NCI-H1092 (cell line): Measurements from ENCODE around the gene LRRC57.

Experiments used
- DNase-seq: peaks from one replicate; lab custom pipeline; 2025; lab: John Stamatoyannopoulos, UW

Gene LRRC57

DNA sequence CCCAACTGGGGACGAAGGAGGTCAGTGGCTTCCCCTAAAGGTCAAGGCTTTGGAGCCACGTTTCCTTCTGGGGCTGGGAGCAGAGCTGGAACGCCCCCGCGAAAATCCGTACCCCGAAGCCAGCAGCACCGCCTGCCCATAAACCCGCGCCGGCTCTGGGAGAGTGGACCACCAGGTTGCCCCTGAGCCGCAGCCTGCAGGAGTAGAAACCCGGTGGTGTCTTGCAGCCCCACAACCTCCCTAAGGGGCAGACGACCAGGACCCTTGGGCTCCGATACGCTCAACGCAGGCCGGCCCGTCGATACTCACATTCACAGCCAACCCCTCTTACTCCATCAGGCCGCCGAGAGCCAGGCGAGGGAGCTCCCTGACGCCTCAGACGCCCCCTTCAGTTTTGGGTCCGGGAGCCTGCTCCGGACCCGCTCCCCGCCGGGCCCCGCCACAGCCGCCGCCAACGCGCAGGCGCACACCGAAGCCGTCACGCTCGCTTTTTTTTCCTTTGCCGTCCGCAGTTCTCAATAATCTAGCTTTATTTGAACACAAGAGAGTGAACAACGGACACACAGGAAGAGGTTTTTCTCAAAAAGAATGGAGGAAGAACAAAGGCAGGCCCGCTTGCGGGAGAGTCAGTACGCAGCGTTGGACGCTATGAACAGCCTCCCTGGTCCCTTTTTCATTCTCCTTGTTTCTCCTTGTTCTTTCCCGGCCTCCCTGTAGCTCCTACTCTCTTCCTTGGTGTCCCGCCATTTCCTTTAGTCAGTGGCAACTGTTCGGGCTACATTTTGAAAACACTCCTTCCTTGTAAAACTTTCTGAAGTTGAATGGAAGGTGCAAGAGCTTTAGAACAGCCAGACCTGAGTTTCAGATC, 57.7 kb downstream of the LRRC57 start, which contains the start of gene ZNF106:
Gene ZNF106 (minus strand): TSS at position 471 of the 868 bp plus-strand sequence. CDS start 18,852 bp downstream, outside the sequence.
- DNase-seq: peak; percentile 75

DNA sequence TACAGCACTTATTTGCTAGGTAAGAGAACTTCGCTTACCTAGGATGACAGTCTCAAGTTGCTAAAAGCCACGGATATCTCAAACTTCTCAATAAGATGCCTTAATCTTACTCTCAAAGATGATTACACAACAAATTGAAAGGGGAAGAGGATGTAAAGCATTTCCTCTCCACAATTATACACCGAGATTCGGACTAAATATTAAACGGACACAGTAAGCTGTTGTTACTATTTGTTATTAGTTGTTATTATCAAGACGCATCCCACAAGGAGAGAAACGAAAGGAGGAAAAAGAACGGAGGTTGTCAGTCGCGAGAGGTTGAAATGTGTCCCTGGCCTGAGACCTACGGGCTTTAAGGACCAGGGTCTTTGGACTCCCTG, 58.3 kb downstream of the LRRC57 start:
- DNase-seq: no peak
